ENCODE measurements around the gene XKR8.
"Not testable (repeated sequence)": the region's sequence is repeated elsewhere in the genome, so short reads cannot be mapped to it uniquely, and the experiment has no call there.

The XKR8 gene

DNA sequence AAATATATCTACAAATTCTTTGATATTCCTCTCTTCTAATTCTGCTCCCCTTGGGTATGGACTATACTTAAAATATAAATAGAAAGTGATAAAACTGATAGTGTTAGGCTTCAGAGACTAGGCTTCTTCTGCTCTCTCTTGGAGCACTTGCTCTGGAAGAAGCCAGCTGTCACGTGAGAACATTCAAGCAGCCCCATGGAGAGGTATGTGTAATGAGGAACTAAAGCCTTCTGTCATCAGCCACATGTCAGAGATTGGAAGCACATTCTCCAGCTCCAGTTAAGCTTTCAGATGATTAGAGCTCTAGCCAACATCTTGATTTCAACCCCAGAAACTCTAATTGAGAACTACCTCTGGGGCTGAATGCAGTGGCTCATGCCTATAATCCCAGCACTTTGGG is 34.3 kb downstream of the XKR8 start:
- no peak for DNase-seq

GRCh38 chr1:27994526-27994925 is 34.8 kb downstream of the XKR8 start:
- not testable (repeated sequence) for DNase-seq

GRCh38 chr1:27999055-27999454 is 39.3 kb downstream of the XKR8 start:
- no peak for DNase-seq

- DNase-seq = no peak
Measured at GRCh38 chr1:28002600-28002999, 42.8 kb downstream of the XKR8 start.

DNA sequence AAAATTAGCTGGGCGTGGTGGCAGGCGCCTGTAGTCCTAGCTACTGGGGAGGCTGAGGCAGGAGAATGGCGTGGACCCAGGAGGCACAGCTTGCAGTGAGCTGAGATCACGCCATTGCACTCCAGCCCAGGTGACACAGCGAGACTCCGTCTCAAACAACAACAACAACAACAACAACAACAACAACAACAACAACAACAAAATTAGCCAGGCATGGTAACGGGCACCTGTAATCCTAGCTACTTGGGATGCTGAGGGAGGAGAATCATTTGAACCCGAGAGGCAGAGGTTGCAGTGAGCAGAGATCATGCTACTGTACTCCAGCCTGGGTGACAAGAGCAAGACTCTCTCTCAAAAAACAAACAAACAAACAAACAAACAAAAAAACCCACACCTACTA is 43.3 kb downstream of the XKR8 start:
- DNase-seq = not testable (repeated sequence)

DNA sequence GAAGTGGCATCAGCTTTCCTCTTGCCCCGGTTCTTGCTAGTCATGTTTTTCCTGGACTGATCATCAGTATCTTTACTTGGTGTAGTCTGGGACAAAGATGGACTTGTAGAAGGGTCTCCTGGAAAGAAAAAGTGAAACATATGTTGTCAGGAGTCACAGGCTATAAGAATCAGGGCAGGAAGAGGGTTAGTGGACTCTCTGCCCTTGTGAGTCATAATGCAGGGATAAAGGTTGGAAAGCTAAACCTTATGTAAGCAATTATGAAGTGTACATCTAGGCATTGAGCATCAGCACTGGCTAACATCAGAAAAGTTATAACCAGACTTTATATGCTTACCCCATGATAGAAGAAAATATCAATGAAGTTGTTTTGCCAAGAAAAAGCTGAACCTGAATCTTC is 51.2 kb downstream of the XKR8 start:
- no peak for DNase-seq
